Peyer's patch (tissue), 4 donors: Measurements from ENCODE around the gene RASGRP2. TPM values are rescaled to one million over a fixed set of nuclear protein-coding genes. Genes with fewer than 3 reads are reported as not detected.

Source experiments
- DNase-seq, 3 donors: peaks; one replicate each; pipeline ENCODE4 v3.0.0-alpha.2; 2017 to 2019
- H3K27ac ChIP-seq, 4 donors: fragments of 200-600 bp; sonication (generic); one replicate each; pipeline ENCODE4 v1.5.1; 2016 to 2019
- H3K27me3 ChIP-seq, 2 donors: fragments of 200-600 bp; sonication (generic); one replicate each; pipeline ENCODE4 v1.5.1; 2019
- H3K36me3 ChIP-seq, 3 donors: fragments of 200-600 bp; sonication (generic); one replicate each; pipeline ENCODE4 v1.5.1; 2016 to 2019
- H3K4me1 ChIP-seq, 4 donors: fragments of 200-600 bp; sonication (generic); one replicate each; pipeline ENCODE4 v1.5.1; 2016 to 2019
- H3K4me3 ChIP-seq, 4 donors: fragments of 200-600 bp; sonication (generic); 1 replicate in 3 of 4; 2 replicates in 1 of 4; pipeline ENCODE4 v1.5.1; 2016 to 2019; ENCODE audit warnings: mild to moderate bottlenecking in 1 of 4
- H3K9me3 ChIP-seq, 4 donors: fragments of 200-600 bp; sonication (generic); one replicate each; pipeline ENCODE4 v1.5.1; 2016 to 2019; ENCODE audit warnings: mild to moderate bottlenecking in 1 of 4
- POLR2A ChIP-seq, 2 donors: fragments of 450-650 bp; IDR thresholded peaks; one replicate each; pipeline ENCODE4 v1.5.1; 2017; ENCODE audit warnings: antibody characterized with exemption in 2 of 2, mild to moderate bottlenecking in 2 of 2, moderate library complexity in 2 of 2
- total RNA-seq, 4 donors: library from RNA; depleted of rRNA; stranded (reverse); fragments of >200 nt; gene quantifications; one replicate each; pipeline ENCODE4 v1.1.0, GENCODE V29; 2016
- TF ChIP-seq, protein P1 (sequence below), 6 experiments: fragments of 450-650 bp in 4 of 6; fragments of 200-600 bp in 2 of 6; sonication (generic) in 1 of 6; IDR thresholded peaks; one replicate each; pipeline ENCODE4 v1.5.1; 2017 to 2019; ENCODE audit warnings: antibody characterized with exemption in 6 of 6, mild to moderate bottlenecking in 3 of 6, moderate library complexity in 1 of 6

Gene RASGRP2
- total RNA-seq, 4 donors from 2014 or later = 11.5 to 210 (median 16.0) TPM

DNA sequence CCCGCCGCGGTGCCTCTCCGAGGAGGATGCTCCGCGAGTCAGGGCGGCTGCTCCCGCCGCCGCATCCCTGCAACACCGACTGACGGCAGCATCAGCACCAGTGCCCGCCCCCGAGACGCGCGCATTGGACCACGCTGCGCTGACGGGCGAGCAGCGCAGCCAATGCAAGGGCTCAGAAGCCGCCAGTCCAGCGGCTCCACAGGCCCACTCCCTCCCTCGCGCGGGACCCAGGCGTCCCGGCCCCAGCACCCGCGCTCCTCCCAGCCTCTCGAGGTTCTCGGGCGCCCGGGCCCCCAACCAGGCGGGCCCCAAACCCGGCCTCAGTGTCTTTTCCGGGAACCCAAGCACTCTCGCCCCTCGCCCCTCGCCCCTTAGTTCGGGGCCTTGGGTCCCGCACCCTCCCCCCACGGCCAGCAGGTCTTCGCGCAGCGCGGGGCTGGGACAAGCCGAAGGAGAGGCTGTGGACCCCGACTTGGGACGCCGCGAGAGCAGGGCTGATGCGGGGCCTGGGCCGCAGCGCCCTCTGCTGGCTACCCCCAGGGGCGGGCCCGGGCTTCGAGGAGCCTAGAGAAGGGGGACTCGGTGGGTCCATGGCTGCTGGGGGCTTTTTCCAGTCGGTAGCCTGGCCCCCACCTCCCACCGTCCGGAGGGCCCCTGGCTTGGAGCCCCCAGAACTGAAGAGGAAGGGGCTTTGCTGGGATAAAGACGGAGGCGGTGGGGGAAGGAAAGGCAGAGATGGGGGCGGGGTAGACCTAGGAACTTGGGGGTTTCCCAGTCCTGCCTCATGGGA lies 20.6 kb downstream of the RASGRP2 start, which contains the start of gene NRXN2:
TSS of gene NRXN2 (minus strand) at position 81 of the 790 bp plus-strand sequence. CDS start 9,498 bp downstream, outside the sequence.
- Histone ChIP-seq H3K27ac (peak within 1 kb of the TSS in 2 of 4 donors; percentile 42 to 73), H3K4me3 (peak within 1 kb of the TSS; percentile 48 to 79 (median 60)), H3K27me3 (peaks cover 0 to 5% of the 10 kb centered on the region in 2 donors), H3K4me1 (peaks cover 0 to 12% (median 0%) of the 10 kb centered on the region in 4 donors), H3K36me3 (no peaks in the 10 kb centered on the region), H3K9me3 (no peaks in the 10 kb centered on the region)
- peak; percentile 81 to 92 (median 83) for DNase-seq
- TF ChIP-seq, protein P1, sequence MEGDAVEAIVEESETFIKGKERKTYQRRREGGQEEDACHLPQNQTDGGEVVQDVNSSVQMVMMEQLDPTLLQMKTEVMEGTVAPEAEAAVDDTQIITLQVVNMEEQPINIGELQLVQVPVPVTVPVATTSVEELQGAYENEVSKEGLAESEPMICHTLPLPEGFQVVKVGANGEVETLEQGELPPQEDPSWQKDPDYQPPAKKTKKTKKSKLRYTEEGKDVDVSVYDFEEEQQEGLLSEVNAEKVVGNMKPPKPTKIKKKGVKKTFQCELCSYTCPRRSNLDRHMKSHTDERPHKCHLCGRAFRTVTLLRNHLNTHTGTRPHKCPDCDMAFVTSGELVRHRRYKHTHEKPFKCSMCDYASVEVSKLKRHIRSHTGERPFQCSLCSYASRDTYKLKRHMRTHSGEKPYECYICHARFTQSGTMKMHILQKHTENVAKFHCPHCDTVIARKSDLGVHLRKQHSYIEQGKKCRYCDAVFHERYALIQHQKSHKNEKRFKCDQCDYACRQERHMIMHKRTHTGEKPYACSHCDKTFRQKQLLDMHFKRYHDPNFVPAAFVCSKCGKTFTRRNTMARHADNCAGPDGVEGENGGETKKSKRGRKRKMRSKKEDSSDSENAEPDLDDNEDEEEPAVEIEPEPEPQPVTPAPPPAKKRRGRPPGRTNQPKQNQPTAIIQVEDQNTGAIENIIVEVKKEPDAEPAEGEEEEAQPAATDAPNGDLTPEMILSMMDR (IDR thresholded peaks at IDR 0.05) = peak; percentile 69 to 96 (median 78)
- no peak for TF ChIP-seq POLR2A (IDR thresholded peaks at IDR 0.05)

DNA sequence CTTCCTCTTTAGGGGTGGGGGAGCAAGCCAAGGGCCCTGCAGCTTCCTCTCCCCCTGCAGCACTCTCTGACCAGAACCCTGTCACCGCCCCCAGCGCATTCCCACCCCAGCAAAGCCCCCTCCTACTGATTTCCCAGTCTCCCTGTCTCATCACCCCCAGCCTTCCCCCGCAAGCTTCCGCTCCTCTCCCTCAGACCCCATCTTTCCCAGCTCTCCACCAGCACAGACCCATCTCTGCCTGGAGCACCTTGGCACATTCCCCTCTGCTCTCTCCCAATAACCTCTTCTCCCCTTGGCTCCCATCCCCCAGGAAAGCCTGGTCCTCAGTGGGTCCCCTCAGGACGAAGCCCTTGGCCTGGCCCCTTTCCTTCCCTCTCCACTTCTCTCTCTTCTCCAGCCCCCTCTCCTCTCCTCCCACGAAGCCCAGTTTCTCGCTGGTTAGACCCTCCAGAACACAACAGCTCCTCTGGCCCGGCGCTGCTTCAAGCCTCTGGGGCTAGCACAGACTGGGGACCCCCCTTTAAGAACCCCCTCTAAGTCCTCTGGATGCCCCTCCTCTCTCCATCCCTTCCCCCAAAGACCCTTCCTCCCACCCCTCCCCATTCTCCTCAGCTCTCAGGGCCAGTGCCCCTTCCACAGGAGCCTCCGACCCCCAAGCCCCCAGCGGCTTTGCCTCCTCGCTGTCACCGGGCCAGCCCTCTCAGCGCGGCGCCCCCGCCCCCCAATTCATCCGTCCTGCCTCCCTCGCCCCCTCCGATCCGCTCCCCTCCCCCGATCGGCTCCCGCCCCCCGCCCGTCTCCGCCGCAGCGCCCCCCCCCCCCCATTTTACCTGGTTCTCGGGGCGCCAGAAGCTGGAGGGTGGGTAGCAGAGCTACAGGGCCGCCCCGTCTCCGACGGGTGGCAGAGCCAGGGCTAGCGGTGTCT lies 21.5 kb downstream of the RASGRP2 start:
- Histone ChIP-seq H3K36me3 (no peaks in the 10 kb centered on the region), H3K9me3 (no peaks in the 10 kb centered on the region), H3K27me3 (peaks cover 0 to 5% of the 10 kb centered on the region in 2 donors), H3K4me1 (peaks cover 0 to 12% (median 0%) of the 10 kb centered on the region in 4 donors), H3K4me3 (peak overlapping the region in 1 of 4 donors; percentile 79), H3K27ac (no peak overlapping the region)
- DNase-seq = no peak
- no peak for TF ChIP-seq POLR2A (IDR thresholded peaks at IDR 0.05)

DNA sequence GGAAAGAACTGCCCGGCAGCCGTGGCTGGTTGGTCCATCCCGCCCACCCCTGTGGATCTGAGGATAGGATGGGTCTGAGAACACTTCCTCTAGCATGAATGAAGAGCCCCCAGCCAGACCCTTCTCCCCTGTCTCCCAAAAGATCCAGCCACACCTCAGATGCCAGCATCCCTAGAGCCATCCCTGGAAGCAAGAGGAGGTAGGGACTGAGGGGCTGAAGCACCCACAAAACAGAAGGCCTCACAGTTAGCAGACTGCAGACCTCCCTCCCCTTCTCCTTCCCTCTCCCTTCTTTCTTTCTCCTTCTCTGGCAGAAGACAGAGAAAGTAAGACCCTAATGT lies 22.6 kb downstream of the RASGRP2 start:
- Histone ChIP-seq H3K4me1 (peaks cover 0 to 12% (median 0%) of the 10 kb centered on the region in 4 donors), H3K27me3 (peaks cover 0 to 10% of the 10 kb centered on the region in 2 donors)
- TF ChIP-seq, protein P1 (IDR thresholded peaks at IDR 0.05) = no peak
- TF ChIP-seq POLR2A (IDR thresholded peaks at IDR 0.05) = no peak

DNA sequence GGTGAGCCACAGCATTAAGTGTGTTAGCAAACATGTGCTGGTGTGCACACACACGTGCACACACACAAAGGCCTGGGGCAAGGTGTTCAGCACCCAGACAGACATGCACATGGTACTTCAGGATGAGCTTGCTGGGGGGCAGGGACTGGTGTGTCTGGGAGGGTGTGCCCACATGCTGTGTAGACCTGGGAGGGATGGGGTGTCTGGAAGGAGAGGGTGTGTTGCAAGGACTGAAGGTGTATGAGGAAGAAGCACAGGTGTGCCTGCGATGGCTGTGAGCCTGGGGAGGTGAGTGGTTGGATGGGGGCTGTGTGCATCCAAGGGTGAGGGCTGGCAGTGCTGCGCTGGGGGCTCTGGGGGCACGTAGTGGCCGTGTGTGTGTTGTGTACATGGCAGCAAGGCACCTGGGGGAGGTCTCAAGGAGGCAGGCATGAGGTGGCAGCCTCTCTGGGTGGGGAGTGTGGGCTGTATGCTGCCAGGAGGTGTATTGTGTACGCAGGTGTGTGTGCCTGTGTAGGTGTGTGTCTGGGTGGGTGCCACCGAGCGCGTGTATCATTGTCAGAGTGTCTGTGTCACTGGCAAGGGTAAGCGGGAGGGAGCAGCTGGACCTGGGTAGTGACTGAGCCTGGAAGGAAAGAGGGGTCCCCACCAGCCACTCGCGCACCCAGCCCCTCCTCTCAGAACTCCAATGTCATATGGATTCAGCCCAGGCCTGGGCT lies 23.1 kb downstream of the RASGRP2 start:
- Histone ChIP-seq H3K27me3 (peaks cover 0 to 15% of the 10 kb centered on the region in 2 donors), H3K27ac (no peak overlapping the region), H3K4me3 (no peak overlapping the region), H3K9me3 (no peaks in the 10 kb centered on the region), H3K36me3 (no peaks in the 10 kb centered on the region), H3K4me1 (peaks cover 0 to 12% (median 0%) of the 10 kb centered on the region in 4 donors)
- no peak for DNase-seq
- no peak for TF ChIP-seq POLR2A (IDR thresholded peaks at IDR 0.05)

More for the DNA sequence above, 22.6 kb downstream of the RASGRP2 start:
- no peak overlapping the region for H3K27ac ChIP-seq
- no peak for DNase-seq
- H3K4me3 ChIP-seq = no peak overlapping the region
- no peaks in the 10 kb centered on the region for H3K36me3 ChIP-seq
- H3K9me3 ChIP-seq = no peaks in the 10 kb centered on the region

DNA sequence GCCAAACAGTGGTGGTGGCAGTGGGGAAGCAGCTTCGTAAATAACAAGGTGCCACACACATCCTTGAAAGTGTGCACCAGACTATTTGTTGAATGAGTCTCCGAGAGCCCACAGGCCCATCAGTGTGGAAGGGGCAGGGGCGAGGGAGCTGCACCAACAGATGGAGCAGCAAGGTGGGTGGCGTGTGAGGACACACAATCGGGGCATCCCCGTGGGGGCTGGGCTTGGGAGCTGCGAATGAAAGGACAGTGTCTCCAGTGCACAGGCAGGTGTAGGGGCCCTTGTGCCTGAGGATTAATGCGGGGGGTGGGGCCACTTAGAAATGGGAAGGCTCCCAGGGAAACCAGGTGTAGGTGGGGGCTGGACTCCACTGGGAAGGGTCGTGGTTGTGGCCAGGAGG lies 23.8 kb downstream of the RASGRP2 start:
- TF ChIP-seq, protein P1 (IDR thresholded peaks at IDR 0.05) = no peak
- no peak for TF ChIP-seq POLR2A (IDR thresholded peaks at IDR 0.05)
- no peaks in the 10 kb centered on the region for H3K36me3 ChIP-seq
- H3K4me1 ChIP-seq = peaks cover 0 to 12% (median 0%) of the 10 kb centered on the region in 4 donors
- DNase-seq = no peak
- H3K27me3 ChIP-seq = peaks cover 0 to 15% of the 10 kb centered on the region in 2 donors
- no peak overlapping the region for H3K27ac ChIP-seq
- H3K9me3 ChIP-seq = no peaks in the 10 kb centered on the region
- no peak overlapping the region for H3K4me3 ChIP-seq

DNA sequence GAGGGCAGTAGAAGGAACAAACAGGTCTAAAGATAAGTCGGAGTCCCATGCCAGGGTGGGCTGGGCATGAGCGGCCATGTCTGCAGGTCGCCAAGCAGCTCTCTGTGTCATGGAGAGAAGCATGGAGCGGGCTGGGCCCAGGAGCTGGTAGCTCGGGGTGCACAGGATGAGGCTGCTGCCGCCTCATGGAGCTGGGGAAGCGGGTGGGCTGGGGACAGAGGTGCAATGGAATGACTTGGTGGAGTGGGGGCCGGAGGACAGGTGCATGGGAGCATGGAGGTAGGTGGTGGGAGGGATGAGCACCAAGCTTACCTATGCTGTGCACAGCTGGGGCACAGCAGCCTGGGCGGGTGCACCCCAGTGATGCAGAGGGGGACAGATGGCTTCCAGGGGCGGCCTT lies 24.5 kb downstream of the RASGRP2 start:
- no peak for DNase-seq
- Histone ChIP-seq H3K36me3 (no peaks in the 10 kb centered on the region), H3K4me3 (no peak overlapping the region), H3K27ac (no peak overlapping the region), H3K27me3 (peaks cover 0 to 15% of the 10 kb centered on the region in 2 donors), H3K9me3 (no peaks in the 10 kb centered on the region), H3K4me1 (peaks cover 0 to 12% (median 0%) of the 10 kb centered on the region in 4 donors)
- TF ChIP-seq, protein P1 (IDR thresholded peaks at IDR 0.05) = no peak
- no peak for TF ChIP-seq POLR2A (IDR thresholded peaks at IDR 0.05)
